Measurements from ENCODE around the gene COPS4. TPM values are rescaled to one million over a fixed set of nuclear protein-coding genes. Genes with fewer than 3 reads are reported as not detected.
"Not testable (repeated sequence)": the region's sequence is repeated elsewhere in the genome, so short reads cannot be mapped to it uniquely, and the experiment has no call there.

Gene COPS4
- total RNA-seq, 1 experiment from 2014 or later, result 111 TPM

GRCh38 chr4:83111751-83112141 lies 76.8 kb downstream of the COPS4 start:
- DNase-seq (ENCODE audit: low read depth in 1 of 2, low spot score in 2 of 2); H3K4me3 ChIP-seq; H3K27me3 ChIP-seq (replicated peaks); H3K9me3 ChIP-seq (replicated peaks): not testable (repeated sequence)
- H3K36me3 ChIP-seq, result peaks cover 40% of the 10 kb centered on the region
- peak overlapping the region; percentile 33; the same call in 1 of the 2 replicates for H3K27ac ChIP-seq
- H3K4me1 ChIP-seq (replicated peaks), result peaks cover 66% of the 10 kb centered on the region

GRCh38 chr4:83112231-83112630 lies 77.2 kb downstream of the COPS4 start:
- Histone ChIP-seq H3K4me3 (peak overlapping the region; percentile 37; the same call in 1 of the 2 replicates), H3K27ac (peak overlapping the region; percentile 85), H3K9me3 (replicated peaks) (no peaks in the 10 kb centered on the region), H3K27me3 (replicated peaks) (no peaks in the 10 kb centered on the region), H3K4me1 (replicated peaks) (peaks cover 66% of the 10 kb centered on the region), H3K36me3 (peaks cover 35% of the 10 kb centered on the region)
- DNase-seq (ENCODE audit: low read depth in 1 of 2, low spot score in 2 of 2), result peak in 1 of 2 experiments; percentile 32

- Histone ChIP-seq H3K27ac (peak overlapping the region; percentile 85), H3K27me3 (replicated peaks) (no peaks in the 10 kb centered on the region), H3K4me3 (peak overlapping the region; percentile 37), H3K9me3 (replicated peaks) (no peaks in the 10 kb centered on the region), H3K4me1 (replicated peaks) (peaks cover 66% of the 10 kb centered on the region), H3K36me3 (peaks cover 30% of the 10 kb centered on the region)
- peak; percentile 72 to 79 for DNase-seq (ENCODE audit: low read depth in 1 of 2, low spot score in 2 of 2)
Observed at GRCh38 chr4:83112678-83113428, 77.9 kb downstream of the COPS4 start.

- Histone ChIP-seq H3K36me3 (peaks cover 26% of the 10 kb centered on the region), H3K4me1 (replicated peaks) (peaks cover 63% of the 10 kb centered on the region), H3K9me3 (replicated peaks) (no peaks in the 10 kb centered on the region), H3K27ac (peak overlapping the region; percentile 85), H3K4me3 (peak overlapping the region; percentile 37), H3K27me3 (replicated peaks) (no peaks in the 10 kb centered on the region)
- DNase-seq (ENCODE audit: low read depth in 1 of 2, low spot score in 2 of 2), result peak in 1 of 2 experiments; percentile 51
Observed at GRCh38 chr4:83113429-83113786, 78.4 kb downstream of the COPS4 start.

- Histone ChIP-seq H3K4me3 (peak within 1 kb of the TSS; percentile 37), H3K36me3 (peaks cover 16% of the 10 kb centered on the region), H3K9me3 (replicated peaks) (no peaks in the 10 kb centered on the region), H3K27ac (peak within 1 kb of the TSS; percentile 85), H3K4me1 (replicated peaks) (peaks cover 52% of the 10 kb centered on the region), H3K27me3 (replicated peaks) (no peaks in the 10 kb centered on the region)
- peak; percentile 45 to 75 for DNase-seq (ENCODE audit: low read depth in 1 of 2, low spot score in 2 of 2)
Observed at GRCh38 chr4:83114576-83114975, 79.6 kb downstream of the COPS4 start, which contains the start of gene PLAC8. PLAC8 (minus strand) TSS chr4:83114729; CDS start chr4:83107921, 6,808 bp downstream.

- H3K27me3 ChIP-seq (replicated peaks), result no peaks in the 10 kb centered on the region
- peak in 1 of 2 experiments; percentile 63 for DNase-seq (ENCODE audit: low read depth in 1 of 2, low spot score in 2 of 2)
- peak overlapping the region; percentile 37 for H3K4me3 ChIP-seq
- peak overlapping the region; percentile 85 for H3K27ac ChIP-seq
- H3K4me1 ChIP-seq (replicated peaks), result peaks cover 49% of the 10 kb centered on the region
- H3K36me3 ChIP-seq, result peaks cover 13% of the 10 kb centered on the region
- H3K9me3 ChIP-seq (replicated peaks), result no peaks in the 10 kb centered on the region
Observed at GRCh38 chr4:83115000-83115399, 80.0 kb downstream of the COPS4 start.

GRCh38 chr4:83115656-83116285 lies 80.8 kb downstream of the COPS4 start:
- no peak overlapping the region for H3K4me3 ChIP-seq
- no peaks in the 10 kb centered on the region for H3K27me3 ChIP-seq (replicated peaks)
- H3K27ac ChIP-seq, result peak overlapping the region; percentile 85
- peak in 1 of 2 experiments; percentile 41 for DNase-seq (ENCODE audit: low read depth in 1 of 2, low spot score in 2 of 2)
- peaks cover 42% of the 10 kb centered on the region for H3K4me1 ChIP-seq (replicated peaks)
- H3K9me3 ChIP-seq (replicated peaks), result no peaks in the 10 kb centered on the region
- peaks cover 7% of the 10 kb centered on the region for H3K36me3 ChIP-seq

- peaks cover 3% of the 10 kb centered on the region; the same call in 1 of the 2 replicates for H3K9me3 ChIP-seq (replicated peaks)
- no peak overlapping the region for H3K4me3 ChIP-seq
- H3K36me3 ChIP-seq, result no peaks in the 10 kb centered on the region
- peaks cover 27% of the 10 kb centered on the region for H3K4me1 ChIP-seq (replicated peaks)
- H3K27ac ChIP-seq, result no peak overlapping the region
- DNase-seq (ENCODE audit: low read depth in 1 of 2, low spot score in 2 of 2), result no peak
- H3K27me3 ChIP-seq (replicated peaks), result no peaks in the 10 kb centered on the region
Observed at GRCh38 chr4:83118869-83119268, 83.9 kb downstream of the COPS4 start.

- Histone ChIP-seq H3K9me3 (replicated peaks) (peaks cover 9% of the 10 kb centered on the region; the same call in 1 of the 2 replicates), H3K36me3 (no peaks in the 10 kb centered on the region), H3K27me3 (replicated peaks) (no peaks in the 10 kb centered on the region), H3K4me1 (replicated peaks) (peaks cover 10% of the 10 kb centered on the region), H3K4me3 (no peak overlapping the region), H3K27ac (no peak overlapping the region)
- no peak for DNase-seq (ENCODE audit: low read depth in 1 of 2, low spot score in 2 of 2)
Observed at GRCh38 chr4:83121246-83121645, 86.3 kb downstream of the COPS4 start.

GRCh38 chr4:83124111-83124780 lies 89.3 kb downstream of the COPS4 start:
- H3K27ac ChIP-seq, result no peak overlapping the region
- H3K27me3 ChIP-seq (replicated peaks), result no peaks in the 10 kb centered on the region
- peak; percentile 35 to 51 for DNase-seq (ENCODE audit: low read depth in 1 of 2, low spot score in 2 of 2)
- no peaks in the 10 kb centered on the region for H3K36me3 ChIP-seq
- no peak overlapping the region for H3K4me3 ChIP-seq
- H3K9me3 ChIP-seq (replicated peaks), result peaks cover 9% of the 10 kb centered on the region; the same call in 1 of the 2 replicates
- H3K4me1 ChIP-seq (replicated peaks), result peaks cover 13% of the 10 kb centered on the region

Other genes with a start within 250 kb of the COPS4 start
- gene SCD5, start 236.4 kb upstream of the COPS4 start, total RNA-seq (2014; rRNA removed; shearing (Covaris generic)), result 15.7 and 17.2 TPM in 2 replicates
- 191 and 203 TPM in 2 replicates for gene SEC31A, start 144.0 kb upstream of the COPS4 start, total RNA-seq (2014; rRNA removed; shearing (Covaris generic))
- gene THAP9, start 134.4 kb upstream of the COPS4 start, total RNA-seq (2014; rRNA removed; shearing (Covaris generic)), result 3.4 and 5.3 TPM in 2 replicates
- 22.4 and 42.4 TPM in 2 replicates for gene LIN54, start 24.4 kb upstream of the COPS4 start, total RNA-seq (2014; rRNA removed; shearing (Covaris generic))
- gene PLAC8, start 79.5 kb downstream of the COPS4 start, total RNA-seq (2014; rRNA removed; shearing (Covaris generic)), result 123 and 141 TPM in 2 replicates
- 28.4 and 37.5 TPM in 2 replicates for gene COQ2, start 249.6 kb downstream of the COPS4 start, total RNA-seq (2014; rRNA removed; shearing (Covaris generic))

Measured in SJSA1 (cell line).